Gastrocnemius medialis (tissue), 4 donors: ENCODE results near the gene PYY.
"Not testable (repeated sequence)": the region's sequence is repeated elsewhere in the genome, so short reads cannot be mapped to it uniquely, and the experiment has no call there.

Experiments used
- CTCF ChIP-seq, 5 experiments: fragments of 450-650 bp in 3 of 5; fragments of 200-600 bp in 2 of 5; sonication (generic) in 2 of 5; IDR thresholded peaks in 4 of 5; conservative IDR thresholded peaks in 1 of 5; 1 replicate in 4 of 5; 2 replicates in 1 of 5; pipeline ENCODE4 v1.5.1; 2016 to 2019; ENCODE audit warnings: antibody characterized with exemption in 5 of 5, mild to moderate bottlenecking in 3 of 5, moderate library complexity in 3 of 5
- POLR2A ChIP-seq, 2 donors: fragments of 450-650 bp; IDR thresholded peaks; one replicate each; pipeline ENCODE4 v1.6.1; 2017; ENCODE audit warnings: antibody characterized with exemption in 2 of 2, mild to moderate bottlenecking in 2 of 2, moderate library complexity in 2 of 2

DNA sequence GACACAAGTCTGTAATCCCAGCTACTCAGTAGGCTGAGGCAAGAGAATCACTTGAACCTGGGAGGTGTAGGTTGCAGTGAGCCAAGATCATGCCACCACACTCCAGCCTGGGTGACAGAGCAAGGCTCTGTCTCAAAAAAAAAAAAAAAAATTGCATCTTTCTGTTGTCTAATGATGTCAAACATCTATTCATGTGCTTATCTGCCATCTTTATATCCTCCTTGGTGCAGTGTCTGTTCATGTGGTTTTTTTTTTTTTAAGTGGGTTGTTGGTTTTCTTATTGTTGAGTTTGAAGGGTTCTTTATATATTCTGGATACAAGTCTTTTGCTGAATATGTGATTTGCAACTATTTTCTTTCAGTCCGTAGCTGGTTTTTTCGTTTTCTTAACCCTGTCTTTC lies 17.7 kb upstream of the PYY start:
- not testable (repeated sequence) for TF ChIP-seq CTCF (IDR thresholded peaks at IDR 0.05 in 4 of 5, conservative IDR thresholded peaks at IDR 0.05 in 1 of 5); POLR2A (IDR thresholded peaks at IDR 0.05)
